Liver (tissue), 9 donors: ENCODE measurements around the gene INPP5A. TPM values are rescaled to one million over a fixed set of nuclear protein-coding genes. Genes with fewer than 3 reads are reported as not detected.

Experiments used
- DNase-seq: peaks from one replicate; pipeline ENCODE4 v3.0.0-alpha.2; 2017; ENCODE audit warnings: low spot score
- H3K27ac ChIP-seq, 2 donors: one replicate each; pipeline ENCODE4 v1.7.0; 2013; ENCODE audit warnings: inconsistent platforms in 2 of 2, low read length in 2 of 2, control low read depth in 1 of 2, low read depth in 1 of 2, mild to moderate bottlenecking in 1 of 2
- H3K27me3 ChIP-seq, 4 donors: one replicate each; pipeline versions ENCODE4 v1.6.1 to v1.7.0; 2013; ENCODE audit warnings: low read length in 3 of 4, inconsistent platforms in 1 of 4, mild to moderate bottlenecking in 1 of 4, moderate library complexity in 1 of 4; ENCODE audit not compliant: control insufficient read depth in 4 of 4, insufficient read depth in 4 of 4
- H3K36me3 ChIP-seq, 4 donors: one replicate each; pipeline versions ENCODE4 v1.6.1 to v1.7.0; 2013; ENCODE audit warnings: low read length in 3 of 4, mild to moderate bottlenecking in 3 of 4, low read depth in 1 of 4, moderate library complexity in 1 of 4; ENCODE audit not compliant: control insufficient read depth in 4 of 4, insufficient read depth in 3 of 4
- H3K4me1 ChIP-seq, 4 donors: one replicate each; pipeline versions ENCODE4 v1.6.1 to v1.7.0; 2013; ENCODE audit warnings: low read length in 3 of 4, mild to moderate bottlenecking in 3 of 4, moderate library complexity in 1 of 4; ENCODE audit not compliant: control insufficient read depth in 4 of 4, insufficient read depth in 4 of 4
- H3K4me3 ChIP-seq, 3 donors: one replicate each; pipeline versions ENCODE4 v1.6.1 to v1.7.0; 2013; ENCODE audit warnings: low read length in 3 of 3, control low read depth in 1 of 3, low read depth in 1 of 3, mild to moderate bottlenecking in 1 of 3
- H3K9ac ChIP-seq, 2 donors: one replicate each; pipeline ENCODE4 v1.7.0; 2013; ENCODE audit warnings: low read length in 2 of 2, mild to moderate bottlenecking in 2 of 2, moderate library complexity in 2 of 2, control low read depth in 1 of 2, low read depth in 1 of 2
- H3K9me3 ChIP-seq, 4 donors: one replicate each; pipeline versions ENCODE4 v1.6.1 to v1.7.0; 2013; ENCODE audit warnings: low read length in 3 of 4; ENCODE audit not compliant: control insufficient read depth in 4 of 4
- ATF3 ChIP-seq: IDR thresholded peaks from 2 replicates; pipeline ENCODE4 v1.6.1; 2016; ENCODE audit warnings: antibody characterized with exemption
- CTCF ChIP-seq: fragments of 150-350 bp; IDR thresholded peaks from 2 replicates; pipeline ENCODE4 v1.5.1; 2017; ENCODE audit warnings: improper control_type of control experiment, low read depth, low read length; ENCODE audit not compliant: missing input control
- EGR1 ChIP-seq, 2 donors: IDR thresholded peaks; 2 replicates each; pipeline ENCODE4 v1.6.1; 2016 to 2018; ENCODE audit warnings: antibody characterized with exemption in 2 of 2, low read depth in 2 of 2
- FOXA1 ChIP-seq: IDR thresholded peaks from 2 replicates; pipeline ENCODE4 v1.6.1; 2016; ENCODE audit warnings: antibody characterized with exemption
- FOXA2 ChIP-seq: IDR thresholded peaks from 2 replicates; pipeline ENCODE4 v1.6.1; 2016; ENCODE audit warnings: antibody characterized with exemption
- GABPA ChIP-seq, 2 donors: IDR thresholded peaks in 1 of 2; conservative IDR thresholded peaks in 1 of 2; 2 replicates each; pipeline ENCODE4 v1.6.1; 2016; ENCODE audit warnings: antibody characterized with exemption in 2 of 2, mild to moderate bottlenecking in 1 of 2, moderate library complexity in 1 of 2
- HNF4A ChIP-seq, 2 donors: conservative IDR thresholded peaks; 2 replicates each; pipeline ENCODE4 v1.6.1; 2016; ENCODE audit warnings: antibody characterized with exemption in 2 of 2, mild to moderate bottlenecking in 2 of 2
- HNF4G ChIP-seq: IDR thresholded peaks from 2 replicates; pipeline ENCODE4 v1.6.1; 2016; ENCODE audit warnings: antibody characterized with exemption
- JUND ChIP-seq, 2 donors: IDR thresholded peaks; 2 replicates each; pipeline ENCODE4 v1.6.1; 2016; ENCODE audit warnings: antibody characterized with exemption in 2 of 2
- MAX ChIP-seq: IDR thresholded peaks from 2 replicates; pipeline ENCODE4 v1.6.1; 2016; ENCODE audit warnings: antibody characterized with exemption
- NR2F2 ChIP-seq: IDR thresholded peaks from 2 replicates; pipeline ENCODE4 v1.6.1; 2016; ENCODE audit warnings: antibody characterized with exemption
- RAD21 ChIP-seq, 2 donors: IDR thresholded peaks; 2 replicates each; pipeline ENCODE4 v1.6.1; 2016; ENCODE audit warnings: antibody characterized with exemption in 2 of 2, mild to moderate bottlenecking in 2 of 2
- REST ChIP-seq: IDR thresholded peaks from 2 replicates; pipeline ENCODE4 v1.6.1; 2016; ENCODE audit warnings: antibody characterized with exemption, mild to moderate bottlenecking
- RXRA ChIP-seq, 2 donors: IDR thresholded peaks; 2 replicates each; pipeline ENCODE4 v1.6.1; 2017 to 2018; ENCODE audit warnings: antibody characterized with exemption in 2 of 2, mild to moderate bottlenecking in 1 of 2
- SP1 ChIP-seq: IDR thresholded peaks from 2 replicates; pipeline ENCODE4 v1.6.1; 2018; ENCODE audit warnings: antibody characterized with exemption, mild to moderate bottlenecking
- TAF1 ChIP-seq: conservative IDR thresholded peaks from 2 replicates; pipeline ENCODE4 v1.6.1; 2016; ENCODE audit warnings: antibody characterized with exemption, mild to moderate bottlenecking
- YY1 ChIP-seq: IDR thresholded peaks from 2 replicates; pipeline ENCODE4 v1.6.1; 2016; ENCODE audit warnings: antibody characterized with exemption, mild to moderate bottlenecking
- ZBTB33 ChIP-seq: IDR thresholded peaks from 2 replicates; pipeline ENCODE4 v1.6.1; 2016; ENCODE audit warnings: antibody characterized with exemption
- WGBS: extraction: QIAGEN DNeasy Blood & Tissue Kit; methylation state at CpG from one replicate; pipeline ENCODE4 v1.1.7; 2013; 5-methylcytosine and 5-hydroxymethylcytosine counted together
- polyA plus RNA-seq, 2 donors: library from polyadenylated mRNA; stranded (reverse) in 1 of 2; unstranded in 1 of 2; fragments of 200-250 nt in 1 of 2; fragments of >200 nt in 1 of 2; fragmentation: Nextera tagmentation in 1 of 2; extraction: Ambion mirVana in 1 of 2; gene quantifications; one replicate each; pipeline versions ENCODE4 v1.2.1 to v1.2.3, GENCODE V29; 2013 to 2015
- total RNA-seq, 2 donors: library from RNA; depleted of rRNA; stranded (reverse); fragments of >200 nt; gene quantifications; one replicate each; pipeline ENCODE4 v1.2.3, GENCODE V29; 2014
- donor health status: healthy.
- donor health status: healthy.
- donor health status: healthy.
- donor health status: healthy.
- donor health status: healthy.

Gene INPP5A
- total and polyA plus RNA-seq, 4 donors: 4.3 to 26.5 (median 10.9) TPM

- H3K36me3 ChIP-seq: peaks cover 0 to 35% (median 8%) of the 10 kb centered on the region in 4 donors
- H3K9me3 ChIP-seq: no peaks in the 10 kb centered on the region
- TF ChIP-seq FOXA2: no peak
- TF ChIP-seq YY1: no peak
- TF ChIP-seq REST: no peak
- TF ChIP-seq RXRA (IDR thresholded peaks at IDR 0.05): no peak
- no peak for TF ChIP-seq GABPA (IDR thresholded peaks at IDR 0.05 in 1 of 2, conservative IDR thresholded peaks at IDR 0.05 in 1 of 2)
- no peak for TF ChIP-seq TAF1
- TF ChIP-seq HNF4G: no peak
- TF ChIP-seq MAX: no peak
- no peak for TF ChIP-seq FOXA1
- no peak for TF ChIP-seq CTCF
- no peak for TF ChIP-seq NR2F2
- TF ChIP-seq SP1: no peak
- no peak for TF ChIP-seq ATF3
- no peak for TF ChIP-seq RAD21 (IDR thresholded peaks at IDR 0.05)
- TF ChIP-seq HNF4A (conservative IDR thresholded peaks at IDR 0.05): no peak
- no peak for TF ChIP-seq ZBTB33
- TF ChIP-seq EGR1 (IDR thresholded peaks at IDR 0.05; ENCODE audit: low read depth in 2 of 2): no peak
- no peak for TF ChIP-seq JUND (IDR thresholded peaks at IDR 0.05)
- DNase-seq: no peak
- H3K9ac ChIP-seq: no peak overlapping the region
- H3K27me3 ChIP-seq: no peaks in the 10 kb centered on the region
- no peak overlapping the region for H3K27ac ChIP-seq
- 98% methylated on average over 14 of the region's 14 CpGs for WGBS
- no peak overlapping the region for H3K4me3 ChIP-seq
- no peaks in the 10 kb centered on the region for H3K4me1 ChIP-seq
These were observed 213.3 kb downstream of the INPP5A start for GRCh38 chr10:132750936-132751335.
